ENCODE results near the gene KDM4C. TPM values are rescaled to one million over a fixed set of nuclear protein-coding genes. Genes with fewer than 3 reads are reported as not detected.

KDM4C gene
- total and polyA plus RNA-seq, 2 of the 13 experiments (the other 11 are each of a cell fraction or from before 2014, with no cell fraction given), result 19.4 to 23.6 TPM

DNA sequence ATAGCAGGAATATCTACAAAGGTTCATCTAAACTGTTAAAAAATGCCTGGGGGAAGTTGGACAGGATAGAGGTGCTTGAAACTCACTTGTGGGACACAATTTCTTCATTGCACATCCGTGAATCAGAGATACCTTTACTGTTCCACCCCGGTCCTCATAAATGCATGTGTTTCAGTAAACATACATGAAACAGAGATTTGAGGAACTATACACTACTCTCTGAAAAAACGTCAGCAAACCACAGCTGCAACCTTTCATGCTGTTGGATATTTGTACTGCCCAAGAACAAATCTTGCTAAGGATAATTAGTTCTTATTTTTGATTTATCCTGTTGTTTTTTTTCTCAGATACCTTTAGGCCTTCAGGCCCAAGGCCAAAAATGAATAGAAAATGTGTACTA lies 337.3 kb downstream of the KDM4C start:
- no peak for DNase-seq (ENCODE audit: low spot score)
- intact Hi-C loops (cut with micrococcal nuclease; ENCODE audit: unreplicated experiment) (no loop called here), in situ Hi-C loops (cut with HindIII; ENCODE audit: extremely low pct_ligation_motif_present, low pct_unique_long_range_greater_than_20kb) (loop anchor here (10.0 kb wide), 1 partner anchor 60 kb away; no protein-coding TSS in a partner anchor)
- Histone ChIP-seq H4K20me1 (ENCODE audit: insufficient read depth, low read length) (no peaks in the 10 kb centered on the region), H3K4me1 (ENCODE audit: insufficient read depth, low read length) (no peaks in the 10 kb centered on the region), H3K4me2 (ENCODE audit: low read depth, low read length) (no peak overlapping the region), H3K4me3 (replicated peaks in 1 of 3; ENCODE audit: insufficient read depth in 1 of 3, low read depth in 2 of 3, low read length in 3 of 3) (no peak overlapping the region), H3K79me2 (ENCODE audit: insufficient read depth, low read length) (no peaks in the 10 kb centered on the region), H3K36me3 (replicated peaks in 1 of 2; ENCODE audit: control insufficient read depth in 1 of 2, insufficient read depth in 2 of 2, low read length in 2 of 2) (peaks cover 0 to 3% of the 10 kb centered on the region in 2 experiments; a peak in 2 of 5 replicates), H3K9me3 (ENCODE audit: low read length) (no peaks in the 10 kb centered on the region), H3K27ac (ENCODE audit: extremely low read length, insufficient read depth, low read length) (no peak overlapping the region), H2AFZ (ENCODE audit: low read length) (no peak overlapping the region), H3K27me3 (ENCODE audit: control insufficient read depth in 1 of 2, insufficient read depth in 2 of 2, low read length in 2 of 2) (no peaks in the 10 kb centered on the region), H3K9ac (ENCODE audit: insufficient read depth, low read depth, low read length) (no peak overlapping the region)
- ChIA-PET POLR2A (no interaction called here), CTCF (ENCODE audit: low intra/inter-chr PET ratio, low total read pairs) (no interaction called here)
- ATAC-seq, result no peak
- TF ChIP-seq PHF5A (CRISPR knock-in tag; IDR thresholded peaks at IDR 0.05; ENCODE audit: low read depth, unreplicated experiment) (no peak), MTA1 (CRISPR knock-in tag; IDR thresholded peaks at IDR 0.05; ENCODE audit: borderline replicate concordance) (no peak), SP5 (CRISPR knock-in tag; IDR thresholded peaks at IDR 0.05; ENCODE audit: borderline replicate concordance, low read depth) (no peak)
- TF ChIP-seq, protein P1, sequence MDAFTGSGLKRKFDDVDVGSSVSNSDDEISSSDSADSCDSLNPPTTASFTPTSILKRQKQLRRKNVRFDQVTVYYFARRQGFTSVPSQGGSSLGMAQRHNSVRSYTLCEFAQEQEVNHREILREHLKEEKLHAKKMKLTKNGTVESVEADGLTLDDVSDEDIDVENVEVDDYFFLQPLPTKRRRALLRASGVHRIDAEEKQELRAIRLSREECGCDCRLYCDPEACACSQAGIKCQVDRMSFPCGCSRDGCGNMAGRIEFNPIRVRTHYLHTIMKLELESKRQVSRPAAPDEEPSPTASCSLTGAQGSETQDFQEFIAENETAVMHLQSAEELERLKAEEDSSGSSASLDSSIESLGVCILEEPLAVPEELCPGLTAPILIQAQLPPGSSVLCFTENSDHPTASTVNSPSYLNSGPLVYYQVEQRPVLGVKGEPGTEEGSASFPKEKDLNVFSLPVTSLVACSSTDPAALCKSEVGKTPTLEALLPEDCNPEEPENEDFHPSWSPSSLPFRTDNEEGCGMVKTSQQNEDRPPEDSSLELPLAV (CRISPR knock-in tag; conservative IDR thresholded peaks at IDR 0.05; ENCODE audit: low read depth), result no peak
- TF ChIP-seq, protein P2, sequence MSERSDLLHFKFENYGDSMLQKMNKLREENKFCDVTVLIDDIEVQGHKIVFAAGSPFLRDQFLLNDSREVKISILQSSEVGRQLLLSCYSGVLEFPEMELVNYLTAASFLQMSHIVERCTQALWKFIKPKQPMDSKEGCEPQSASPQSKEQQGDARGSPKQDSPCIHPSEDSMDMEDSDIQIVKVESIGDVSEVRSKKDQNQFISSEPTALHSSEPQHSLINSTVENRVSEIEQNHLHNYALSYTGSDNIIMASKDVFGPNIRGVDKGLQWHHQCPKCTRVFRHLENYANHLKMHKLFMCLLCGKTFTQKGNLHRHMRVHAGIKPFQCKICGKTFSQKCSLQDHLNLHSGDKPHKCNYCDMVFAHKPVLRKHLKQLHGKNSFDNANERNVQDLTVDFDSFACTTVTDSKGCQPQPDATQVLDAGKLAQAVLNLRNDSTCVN (CRISPR knock-in tag; IDR thresholded peaks at IDR 0.05; ENCODE audit: borderline replicate concordance), result no peak
- TF ChIP-seq, protein P3, sequence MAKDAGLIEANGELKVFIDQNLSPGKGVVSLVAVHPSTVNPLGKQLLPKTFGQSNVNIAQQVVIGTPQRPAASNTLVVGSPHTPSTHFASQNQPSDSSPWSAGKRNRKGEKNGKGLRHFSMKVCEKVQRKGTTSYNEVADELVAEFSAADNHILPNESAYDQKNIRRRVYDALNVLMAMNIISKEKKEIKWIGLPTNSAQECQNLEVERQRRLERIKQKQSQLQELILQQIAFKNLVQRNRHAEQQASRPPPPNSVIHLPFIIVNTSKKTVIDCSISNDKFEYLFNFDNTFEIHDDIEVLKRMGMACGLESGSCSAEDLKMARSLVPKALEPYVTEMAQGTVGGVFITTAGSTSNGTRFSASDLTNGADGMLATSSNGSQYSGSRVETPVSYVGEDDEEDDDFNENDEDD (CRISPR knock-in tag; IDR thresholded peaks at IDR 0.05; ENCODE audit: borderline replicate concordance), result no peak
- TF ChIP-seq, protein P4, sequence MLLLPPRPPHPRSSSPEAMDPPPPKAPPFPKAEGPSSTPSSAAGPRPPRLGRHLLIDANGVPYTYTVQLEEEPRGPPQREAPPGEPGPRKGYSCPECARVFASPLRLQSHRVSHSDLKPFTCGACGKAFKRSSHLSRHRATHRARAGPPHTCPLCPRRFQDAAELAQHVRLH (CRISPR knock-in tag; IDR thresholded peaks at IDR 0.05; ENCODE audit: borderline replicate concordance, low read depth), result no peak
- BruUV-seq (replicated peaks), result no TSS peak
- no peak for FAIRE-seq
- WGBS (ENCODE audit: low lambda C conversion rate), result 89% methylated on average over 3 of the region's 3 CpGs
